GM12801 (cell line): ENCODE measurements around the gene SHMT2.

Source experiments
- CTCF ChIP-seq: IDR thresholded peaks from one replicate; pipeline ENCODE4 v1.5.1; 2011; ENCODE audit warnings: control low read depth; ENCODE audit not compliant: insufficient read length; ENCODE audit errors: extremely low read depth

SHMT2 gene

GRCh38 chr12:57233357-57234232 lies 4.1 kb downstream of the SHMT2 start:
- TF ChIP-seq CTCF = no peak

- TF ChIP-seq CTCF = no peak
These were observed 4.7 kb downstream of the SHMT2 start for GRCh38 chr12:57234233-57234570.

GRCh38 chr12:57234571-57235016 lies 5.1 kb downstream of the SHMT2 start:
- TF ChIP-seq CTCF = no peak

GRCh38 chr12:57235017-57235727 lies 5.7 kb downstream of the SHMT2 start:
- TF ChIP-seq CTCF = no peak

- TF ChIP-seq CTCF = no peak
These were observed 6.2 kb downstream of the SHMT2 start for GRCh38 chr12:57235728-57236131.

- no peak for TF ChIP-seq CTCF
These were observed 6.9 kb downstream of the SHMT2 start for GRCh38 chr12:57236201-57236924.

- TF ChIP-seq CTCF = no peak
These were observed 7.5 kb downstream of the SHMT2 start for GRCh38 chr12:57236925-57237595.
